Stimulated activated CD8-positive, alpha-beta memory T cell treated with anti-CD3 and anti-CD28 coated beads, Interleukin-15, amount 100 ng/mL, for 48 hours (primary cell): ENCODE results near the gene ACOXL.
"Not testable (repeated sequence)": the region's sequence is repeated elsewhere in the genome, so short reads cannot be mapped to it uniquely, and the experiment has no call there.

Experiments
- DNase-seq, 2 donors: peaks; one replicate each; pipeline ENCODE4 v3.0.0-alpha.2; 2020; ENCODE audit warnings: low read depth in 2 of 2

Gene ACOXL

DNA sequence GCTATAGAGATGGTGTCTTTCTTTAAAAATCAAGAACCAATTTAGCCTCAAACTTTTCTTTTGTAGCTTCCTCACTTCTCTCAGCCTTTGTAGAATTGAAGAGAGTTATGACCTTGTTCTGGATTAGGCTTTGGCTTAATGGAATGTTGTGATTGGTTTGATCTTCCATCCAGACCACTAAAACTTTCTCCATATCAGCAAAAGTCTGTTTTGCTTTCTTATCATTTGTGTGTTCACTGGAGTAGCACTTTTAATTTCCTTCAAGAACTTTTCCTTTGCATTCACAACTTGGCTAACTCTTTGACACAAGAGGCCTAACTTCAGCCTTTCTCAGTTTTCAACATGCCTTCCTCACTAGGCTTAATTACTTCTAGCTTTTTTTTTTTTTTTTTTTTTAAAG lies 193.1 kb downstream of the ACOXL start:
- no peak for DNase-seq

DNA sequence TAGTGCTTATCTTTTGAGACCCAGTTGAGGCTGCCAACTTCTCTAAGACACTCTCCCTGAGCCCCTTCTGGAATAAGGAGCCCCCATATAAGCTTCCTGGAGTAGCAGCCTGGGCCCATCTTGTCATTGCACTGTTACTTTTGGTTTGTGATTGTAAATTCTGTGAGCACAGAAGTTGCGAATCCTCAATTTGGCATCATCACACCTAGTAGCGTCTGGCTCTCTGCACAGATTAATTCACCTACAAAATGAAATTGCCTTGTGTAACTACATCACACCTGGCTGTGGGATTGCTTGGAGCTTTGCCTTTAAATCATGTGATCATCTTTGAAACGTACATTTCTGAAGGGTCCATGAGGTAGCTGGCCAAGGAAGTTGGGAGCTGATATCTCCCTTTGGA lies 195.2 kb downstream of the ACOXL start:
- DNase-seq, result no peak

DNA sequence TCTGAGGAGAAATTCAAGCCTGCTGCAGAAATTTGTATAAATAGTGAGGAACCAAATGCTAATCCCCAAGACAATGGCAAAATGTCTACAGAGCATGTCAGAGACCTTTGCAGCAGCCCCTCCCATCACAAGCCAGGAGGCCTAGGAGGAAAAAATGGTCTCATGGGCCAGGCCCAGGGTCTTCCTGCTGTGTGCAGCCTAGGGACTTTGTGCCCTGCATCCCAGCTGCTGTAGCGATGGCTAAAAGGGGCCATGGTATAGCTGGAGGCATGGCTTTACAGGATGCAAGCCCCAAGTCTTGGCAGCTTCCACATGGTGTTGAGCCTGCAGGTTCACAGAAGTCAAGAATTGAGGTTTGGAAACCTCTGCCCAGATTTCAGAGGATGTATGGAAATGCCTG lies 197.2 kb downstream of the ACOXL start:
- DNase-seq, result no peak

DNA sequence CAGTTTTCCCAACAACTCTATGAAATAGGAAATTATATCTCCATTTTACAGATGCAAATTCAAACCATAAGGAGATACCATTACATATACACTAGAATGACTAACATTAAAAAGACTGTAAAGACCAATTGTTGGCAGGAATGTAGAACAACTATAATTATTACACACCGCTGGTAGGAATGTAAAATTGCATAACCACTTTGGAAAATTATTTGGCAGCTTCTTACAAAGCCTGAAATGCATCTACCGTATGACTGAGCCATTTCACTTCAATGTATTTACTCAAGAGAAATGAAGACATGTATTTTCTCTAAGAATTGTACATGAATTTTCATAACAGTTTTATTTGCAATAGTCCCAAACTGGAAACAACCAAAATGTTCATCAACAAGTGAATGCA lies 199.3 kb downstream of the ACOXL start:
- DNase-seq, result no peak

DNA sequence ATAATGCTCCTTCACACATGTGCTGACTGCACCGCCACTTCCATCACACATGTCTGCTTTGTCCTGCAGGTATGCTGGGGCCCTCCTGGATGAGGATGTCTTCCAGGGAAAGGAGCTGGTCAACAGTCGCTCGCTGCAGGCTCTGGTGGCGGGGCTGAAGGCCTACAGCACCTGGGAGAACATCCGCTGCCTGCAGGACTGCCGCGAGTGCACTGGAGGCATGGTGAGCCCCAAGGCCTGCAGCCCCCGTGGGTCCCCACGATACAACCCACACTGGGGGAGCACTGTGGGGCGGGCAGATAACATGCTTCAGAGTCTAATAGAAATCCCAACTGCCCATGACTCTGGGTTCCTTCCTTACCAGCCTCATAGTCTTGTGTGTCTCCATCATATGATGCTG lies 201.0 kb downstream of the ACOXL start:
- DNase-seq, result no peak

DNA sequence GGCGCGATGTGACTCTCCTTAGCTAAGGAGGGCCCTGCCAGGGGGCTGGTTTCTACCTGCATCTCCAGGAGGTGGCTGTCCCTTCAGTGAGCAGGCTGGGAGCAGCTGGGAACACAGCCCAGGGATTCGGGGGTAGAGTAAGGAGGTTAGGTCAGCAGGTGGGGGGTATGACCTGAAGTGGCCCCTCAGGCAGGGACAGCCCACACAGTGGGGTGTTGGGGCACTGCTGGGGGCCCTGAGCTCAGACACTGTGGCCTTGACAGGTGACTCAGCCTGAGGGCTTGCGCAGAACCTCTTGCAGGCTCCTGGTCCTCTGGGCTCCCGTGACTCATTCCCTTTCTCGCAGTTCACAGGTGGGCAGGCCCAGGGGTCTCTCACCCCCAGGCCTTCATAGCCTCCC lies 202.6 kb downstream of the ACOXL start:
- DNase-seq, result no peak

DNA sequence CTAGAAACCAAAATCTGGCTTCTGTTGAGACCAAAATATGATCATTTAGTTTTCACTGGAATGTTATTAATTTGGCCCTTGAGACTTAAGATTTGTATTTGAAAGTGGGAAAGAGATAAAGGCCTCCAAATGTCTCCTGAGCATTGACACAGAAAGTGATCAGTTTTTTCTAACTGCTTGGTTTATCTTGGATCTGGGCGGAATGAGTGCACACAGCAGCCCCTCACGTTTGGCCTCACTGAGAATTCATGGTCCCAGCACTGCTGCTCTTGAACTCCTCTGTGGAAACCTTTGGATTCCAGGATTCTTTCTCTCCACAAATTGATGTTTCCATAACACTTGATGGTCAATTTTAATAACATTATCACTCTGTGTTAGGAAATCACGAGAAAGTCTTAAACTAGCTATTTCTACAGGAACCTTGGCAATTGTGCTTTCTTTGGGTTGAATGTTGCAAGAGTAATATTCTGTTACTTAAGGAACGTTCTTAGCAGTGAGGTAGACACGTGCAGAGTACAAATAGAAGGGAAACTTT lies 208.1 kb downstream of the ACOXL start:
- no peak for DNase-seq

DNA sequence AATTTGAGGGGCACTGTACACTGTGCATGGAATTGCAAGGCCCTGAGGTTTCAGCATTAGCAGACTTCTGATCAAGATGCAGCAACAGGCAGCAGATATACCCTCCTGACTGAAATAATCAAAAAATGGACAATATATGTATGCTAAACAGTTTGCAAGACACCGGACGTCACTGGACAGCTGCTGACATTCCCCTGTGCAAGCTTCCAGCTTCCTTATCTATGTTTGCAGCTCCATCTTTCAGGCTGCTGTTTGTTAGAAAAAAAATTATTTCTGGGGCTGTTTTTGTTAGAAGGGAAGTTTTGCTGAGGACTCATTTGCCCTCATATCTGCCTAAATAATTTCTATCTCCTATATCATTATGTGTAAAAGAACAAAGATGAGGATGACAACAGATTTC lies 208.9 kb downstream of the ACOXL start:
- no peak for DNase-seq

DNA sequence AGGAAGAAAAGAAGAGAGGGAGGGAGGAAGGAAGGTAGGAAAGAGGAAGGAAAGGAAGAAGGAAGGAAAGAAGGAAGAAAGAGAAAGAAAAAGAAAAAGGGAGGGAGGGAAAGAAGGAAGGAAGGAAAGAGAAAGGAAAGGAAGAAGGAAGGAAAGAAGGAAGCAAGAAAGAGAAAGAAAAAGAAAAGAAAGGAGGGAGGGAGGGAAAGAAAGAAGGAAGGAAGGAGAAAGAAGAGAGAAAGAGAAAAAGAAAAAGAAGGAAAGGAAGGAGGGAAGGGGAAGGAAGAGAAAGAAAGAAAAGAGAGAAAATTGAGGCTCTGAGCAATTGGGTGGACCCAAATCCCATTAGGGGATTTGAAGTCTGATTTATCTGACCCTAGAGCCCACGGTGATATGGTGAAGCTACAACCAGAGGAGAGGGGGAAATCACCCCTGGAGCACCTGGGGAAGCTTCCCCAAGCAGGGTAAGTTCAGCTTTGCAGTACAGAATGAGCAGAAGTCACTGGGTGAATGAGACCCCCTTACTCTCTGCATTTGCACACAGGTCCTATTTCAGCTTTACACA lies 210.8 kb downstream of the ACOXL start:
- DNase-seq, result no peak

DNA sequence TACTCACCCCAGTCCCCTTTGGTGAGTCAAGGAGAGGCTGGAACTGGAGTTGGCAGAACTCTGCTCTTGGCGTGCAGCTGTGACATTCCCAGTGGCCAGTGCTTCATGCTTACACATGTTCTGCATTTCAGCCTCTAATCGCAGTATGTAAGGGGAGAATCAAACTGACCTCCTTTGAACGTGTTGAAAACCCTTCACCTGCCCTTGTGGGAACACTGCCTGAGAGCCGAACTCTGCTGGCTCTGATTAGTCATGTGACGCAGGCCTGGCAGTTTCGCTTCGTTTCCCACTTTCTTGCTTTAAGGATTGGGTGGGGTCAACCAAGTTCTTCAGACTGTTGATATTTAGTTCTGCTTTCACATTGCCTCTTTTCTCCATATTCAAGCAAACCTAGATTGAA lies 214.5 kb downstream of the ACOXL start:
- DNase-seq, result no peak

DNA sequence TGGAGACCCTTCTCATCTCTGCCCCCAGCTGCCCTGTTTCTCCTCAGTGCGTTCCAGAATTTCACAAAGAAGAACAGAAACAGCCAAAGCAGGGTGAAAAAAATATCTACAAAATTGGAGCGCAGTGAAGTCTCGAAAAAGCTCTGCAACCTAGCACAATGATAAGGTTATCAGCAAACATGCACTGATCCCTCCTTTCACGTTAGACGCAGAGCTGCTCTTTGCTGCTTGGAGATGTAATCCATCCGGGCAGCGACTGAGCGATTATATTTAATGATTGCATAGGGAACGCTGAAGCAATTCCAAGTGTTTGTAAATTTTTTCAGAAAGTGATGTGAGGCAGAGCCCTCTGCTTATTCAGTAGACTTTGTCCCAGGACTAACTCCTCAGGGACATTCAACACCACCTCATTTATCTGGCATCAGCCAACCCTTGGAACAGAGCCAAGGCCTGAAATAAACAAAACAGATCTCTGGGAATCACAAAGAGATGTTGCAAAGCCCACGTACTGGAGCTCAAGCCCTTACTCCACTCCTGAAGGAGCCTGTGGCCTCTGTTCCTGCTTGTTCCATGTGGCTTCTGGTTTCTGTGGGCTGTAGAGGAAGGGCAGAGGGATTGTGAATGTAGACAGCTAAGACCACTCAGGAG lies 215.8 kb downstream of the ACOXL start:
- no peak for DNase-seq

DNA sequence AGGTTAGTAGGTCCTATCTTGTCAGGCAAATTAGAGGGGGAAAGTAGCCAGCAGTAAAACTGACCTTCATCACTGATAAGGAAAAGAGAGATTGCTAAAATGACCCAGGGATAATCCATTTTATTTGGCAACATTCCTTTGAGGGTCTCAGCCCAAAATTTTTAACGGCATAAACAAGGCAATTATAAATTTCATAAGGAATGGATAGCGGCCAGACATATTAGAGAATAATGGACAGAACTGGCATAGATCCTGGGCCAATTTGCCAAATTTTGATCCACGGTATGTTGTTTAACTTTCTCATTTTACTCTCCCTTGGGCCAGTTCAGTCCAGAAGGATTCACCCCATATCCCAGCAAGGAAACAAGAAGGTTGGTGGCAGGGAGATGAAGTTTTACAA lies 217.9 kb downstream of the ACOXL start:
- no peak for DNase-seq

DNA sequence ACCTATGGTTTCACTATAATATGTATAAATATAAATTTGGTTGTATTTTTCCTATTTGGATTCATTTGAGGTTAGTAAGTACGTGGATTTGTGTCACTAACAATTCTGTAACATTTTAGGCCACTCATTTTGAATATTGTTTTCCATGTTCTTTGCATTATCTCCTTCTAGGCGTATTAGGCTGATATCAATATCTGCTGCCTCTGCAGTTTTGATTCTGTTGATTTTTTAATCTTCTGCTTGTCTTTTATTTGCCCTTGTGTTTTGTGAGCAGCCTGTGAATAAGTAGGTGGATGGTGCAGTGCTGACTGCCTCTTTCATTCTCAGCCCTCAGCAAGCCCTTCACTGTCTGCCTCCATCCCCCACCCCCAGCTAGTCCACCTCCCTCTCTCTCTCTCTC lies 222.7 kb downstream of the ACOXL start:
- no peak for DNase-seq

DNA sequence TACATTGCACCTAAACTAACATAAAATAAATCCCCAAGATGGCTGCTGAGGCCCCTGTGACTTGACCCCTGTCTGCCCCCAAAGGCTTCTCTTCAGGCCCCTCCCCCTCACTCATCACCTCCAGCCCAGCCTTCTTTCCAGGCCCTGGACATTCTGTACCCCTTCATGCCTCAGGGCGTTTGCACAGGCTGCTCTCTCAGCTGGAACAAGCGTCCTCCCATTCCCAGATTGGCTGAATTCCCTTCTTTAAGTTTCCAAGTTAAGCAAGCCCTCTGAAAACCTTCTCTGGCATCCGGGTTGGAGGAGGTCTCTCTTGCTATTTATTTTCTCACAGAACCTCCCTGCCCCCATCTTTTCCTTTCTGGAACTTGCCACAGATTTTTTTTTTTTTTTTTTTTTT lies 223.2 kb downstream of the ACOXL start:
- no peak for DNase-seq

DNA sequence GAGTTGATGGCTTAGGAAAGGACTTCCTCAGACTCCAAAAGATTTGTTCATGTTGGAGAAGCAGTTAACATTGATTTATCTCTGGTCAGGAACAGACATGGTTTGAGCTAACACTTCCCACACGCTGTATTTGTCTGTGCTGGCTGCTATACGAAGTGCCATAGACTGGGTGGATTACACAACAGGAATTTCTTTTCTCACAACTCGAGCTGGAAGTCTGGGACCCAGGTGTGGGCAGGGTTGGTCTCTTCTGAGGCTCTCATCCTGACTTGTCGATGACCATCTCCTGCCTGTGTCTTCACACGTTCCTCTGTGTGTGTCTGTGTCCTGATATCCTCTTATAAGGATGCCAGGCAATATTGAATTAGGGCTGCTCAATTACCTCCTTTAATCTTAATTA lies 224.9 kb downstream of the ACOXL start:
- DNase-seq, result no peak

DNA sequence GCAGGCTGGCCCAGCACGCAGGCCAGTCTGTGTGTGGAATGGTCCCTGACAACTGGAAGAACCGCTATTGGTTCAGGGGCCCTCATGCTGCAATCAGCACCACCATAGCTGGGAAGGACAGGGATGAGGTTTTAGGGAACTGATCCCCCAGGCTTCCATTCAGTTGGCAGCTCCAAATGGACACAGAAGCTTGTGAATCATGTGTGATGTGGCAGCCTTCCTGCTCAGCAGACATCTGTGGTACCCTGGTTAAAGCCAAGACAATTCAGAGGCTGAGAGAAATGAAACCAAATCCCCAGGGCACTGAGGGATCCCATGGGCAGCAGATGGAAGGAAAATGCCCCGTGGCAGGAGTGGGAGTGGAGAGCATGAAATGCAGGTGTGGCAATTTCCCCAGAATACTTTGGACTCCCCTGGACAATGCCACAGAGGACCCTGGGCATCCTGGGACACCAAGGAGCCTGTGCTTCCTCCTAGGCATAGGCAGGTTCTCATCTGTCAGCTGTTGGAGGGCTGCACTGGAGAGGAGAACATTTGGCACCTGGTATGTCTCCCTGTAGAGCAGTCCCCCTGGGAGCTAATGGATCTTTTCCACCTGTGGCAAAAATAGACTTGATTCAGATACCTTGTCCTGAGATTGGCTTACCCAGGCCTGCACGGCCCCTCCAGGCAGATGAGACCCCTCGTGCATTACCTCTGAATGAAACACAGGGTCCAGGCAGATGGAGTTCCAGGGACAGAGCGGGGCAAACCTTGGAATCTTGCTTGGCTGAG lies 226.2 kb downstream of the ACOXL start:
- DNase-seq, result no peak

DNA sequence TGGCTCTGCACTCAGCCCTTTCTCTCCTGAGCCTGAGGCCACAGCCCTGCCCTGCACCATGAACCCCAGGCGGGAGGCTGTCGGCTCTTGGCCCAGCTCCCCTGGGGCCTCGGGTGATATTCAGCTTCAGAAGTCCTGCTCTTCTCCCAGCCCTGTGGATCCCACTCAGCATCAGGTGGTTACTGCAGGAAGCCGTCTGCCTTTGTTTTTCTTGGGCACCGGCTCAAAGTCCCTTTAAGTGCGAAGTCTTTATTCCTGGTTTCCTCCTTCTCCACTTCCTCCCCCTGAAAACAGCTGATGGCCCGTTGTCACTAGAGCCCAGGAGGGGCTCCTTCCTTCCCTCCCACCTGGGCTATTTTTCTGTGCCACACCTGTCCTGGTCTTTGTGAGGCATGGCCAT lies 226.8 kb downstream of the ACOXL start:
- DNase-seq, result no peak

DNA sequence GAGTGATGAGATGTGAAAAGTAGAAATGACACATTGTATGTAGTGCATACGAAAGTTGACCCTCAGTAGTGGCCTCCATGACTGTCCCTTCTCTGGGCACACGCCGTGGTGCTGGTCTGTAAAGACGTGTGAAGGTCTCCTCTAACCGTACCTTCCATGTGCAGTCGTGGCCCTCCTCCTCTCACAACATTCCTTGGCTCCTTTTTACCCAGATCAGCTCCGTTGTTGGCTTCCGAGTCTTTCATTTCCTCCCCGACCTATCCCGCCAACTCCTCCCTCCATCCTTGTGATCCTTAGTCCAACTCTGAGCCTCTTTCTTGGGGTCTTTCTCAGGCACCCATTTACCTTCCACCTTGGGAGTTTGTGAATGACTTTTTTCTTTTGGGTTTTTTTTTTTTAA lies 227.9 kb downstream of the ACOXL start:
- DNase-seq, result no peak

DNA sequence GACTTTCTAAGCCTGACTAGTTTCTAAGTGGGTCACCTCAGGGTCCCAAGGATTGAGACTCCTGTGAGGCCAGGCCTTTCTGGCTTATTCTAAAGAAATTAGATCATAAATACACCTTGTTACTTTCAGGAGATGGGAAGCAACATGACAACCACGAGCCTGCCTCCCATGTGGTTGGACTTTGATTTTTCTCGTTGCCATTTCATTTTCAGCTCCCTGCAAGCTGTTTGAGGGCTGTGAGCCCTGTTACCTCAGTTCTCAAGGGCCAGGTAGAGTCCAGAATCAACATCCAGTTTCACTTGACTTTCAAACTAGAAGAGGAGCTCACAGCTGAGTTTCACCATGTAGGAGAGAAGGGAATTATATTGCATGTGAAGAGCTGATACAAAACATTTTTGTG lies 228.6 kb downstream of the ACOXL start:
- DNase-seq, result no peak

DNA sequence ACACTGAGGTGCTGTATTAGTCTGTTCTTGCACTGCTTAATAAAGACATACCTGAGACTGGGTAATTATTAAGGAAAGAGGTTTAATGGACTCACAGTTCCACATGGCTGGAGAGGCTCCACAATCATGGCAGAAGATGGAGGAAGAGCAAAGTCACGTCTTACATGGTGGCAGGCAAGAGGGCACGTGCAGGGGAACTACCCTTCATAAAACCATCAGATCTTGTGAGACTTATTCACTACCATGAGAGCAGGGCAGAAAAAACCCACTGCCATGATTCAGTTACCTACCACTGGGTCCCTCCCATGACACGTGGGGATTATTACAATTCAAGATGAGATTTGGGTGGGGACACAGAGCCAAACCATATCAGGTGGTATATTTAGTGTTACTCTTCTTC lies 229.3 kb downstream of the ACOXL start:
- DNase-seq, result not testable (repeated sequence)

DNA sequence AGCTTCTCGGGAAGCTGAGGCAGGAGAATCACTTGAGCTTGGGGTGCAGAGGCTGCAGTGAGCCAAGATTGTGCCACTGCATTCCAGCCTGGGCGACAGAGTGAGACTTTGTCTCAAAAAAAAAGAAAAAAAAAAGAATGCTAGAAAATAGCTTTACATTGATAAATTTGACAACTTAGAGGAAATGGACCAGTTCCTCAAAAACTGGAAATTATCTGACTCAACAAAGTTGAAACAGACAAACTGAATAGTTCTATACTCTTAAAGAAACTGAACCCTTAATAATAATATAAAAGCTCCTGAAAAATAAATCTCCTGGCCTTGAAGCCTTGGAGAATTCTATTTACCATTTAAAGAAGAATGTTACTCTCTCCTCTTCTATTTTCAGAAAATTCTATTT lies 237.3 kb downstream of the ACOXL start:
- no peak for DNase-seq

DNA sequence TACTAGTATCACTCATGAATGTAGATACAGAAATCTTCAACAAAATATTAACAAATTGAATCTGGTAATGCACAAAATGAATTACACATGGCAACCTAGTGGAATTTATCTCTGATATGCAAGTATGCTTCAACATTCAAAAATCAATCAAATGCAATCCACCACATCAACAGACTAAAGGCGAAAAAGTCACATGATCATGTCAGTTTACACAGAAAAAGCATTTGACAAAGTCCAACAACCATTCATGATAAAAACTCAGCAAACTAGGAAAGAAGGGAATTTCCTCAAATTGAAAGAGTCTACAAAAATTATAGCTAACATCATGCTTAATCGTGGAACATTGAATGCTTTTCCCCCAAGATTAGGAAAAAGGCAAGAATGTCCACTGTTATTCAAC lies 237.8 kb downstream of the ACOXL start:
- DNase-seq, result no peak

DNA sequence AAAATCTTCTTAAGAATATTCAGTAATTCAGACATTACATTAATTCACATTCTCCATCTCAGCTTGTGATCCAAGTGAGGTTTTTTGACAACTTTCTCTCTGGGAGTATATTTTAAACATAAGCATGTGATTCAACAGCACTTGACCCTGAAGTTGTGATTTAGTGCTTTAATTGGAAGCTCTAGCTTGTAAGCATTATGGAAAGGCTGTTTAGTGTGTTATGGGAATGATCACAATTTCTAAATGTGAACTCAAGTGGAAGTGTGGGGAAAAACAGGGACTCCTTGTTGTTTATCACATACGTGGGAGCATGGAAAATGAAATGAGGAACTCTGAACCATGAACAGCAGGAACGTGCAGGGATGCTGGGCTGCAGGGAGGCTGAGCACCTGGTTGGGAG lies 239.4 kb downstream of the ACOXL start:
- no peak for DNase-seq
